GM23248 (cell line): ENCODE data around the gene CAMK4.

Experiments used
- EZH2 ChIP-seq: fragments of 200-600 bp; sonication (generic); IDR thresholded peaks from 2 replicates; pipeline ENCODE4 v1.6.1; 2018; ENCODE audit warnings: antibody characterized with exemption, mild to moderate bottlenecking; ENCODE audit not compliant: insufficient read depth, poor library complexity, severe bottlenecking
- EZH2phosphoT487 ChIP-seq: fragments of 200-600 bp; sonication (generic); IDR thresholded peaks from 2 replicates; pipeline ENCODE4 v1.6.1; 2018; ENCODE audit warnings: antibody characterized with exemption, moderate library complexity, mild to moderate bottlenecking, low read depth; ENCODE audit not compliant: insufficient read depth

DNA sequence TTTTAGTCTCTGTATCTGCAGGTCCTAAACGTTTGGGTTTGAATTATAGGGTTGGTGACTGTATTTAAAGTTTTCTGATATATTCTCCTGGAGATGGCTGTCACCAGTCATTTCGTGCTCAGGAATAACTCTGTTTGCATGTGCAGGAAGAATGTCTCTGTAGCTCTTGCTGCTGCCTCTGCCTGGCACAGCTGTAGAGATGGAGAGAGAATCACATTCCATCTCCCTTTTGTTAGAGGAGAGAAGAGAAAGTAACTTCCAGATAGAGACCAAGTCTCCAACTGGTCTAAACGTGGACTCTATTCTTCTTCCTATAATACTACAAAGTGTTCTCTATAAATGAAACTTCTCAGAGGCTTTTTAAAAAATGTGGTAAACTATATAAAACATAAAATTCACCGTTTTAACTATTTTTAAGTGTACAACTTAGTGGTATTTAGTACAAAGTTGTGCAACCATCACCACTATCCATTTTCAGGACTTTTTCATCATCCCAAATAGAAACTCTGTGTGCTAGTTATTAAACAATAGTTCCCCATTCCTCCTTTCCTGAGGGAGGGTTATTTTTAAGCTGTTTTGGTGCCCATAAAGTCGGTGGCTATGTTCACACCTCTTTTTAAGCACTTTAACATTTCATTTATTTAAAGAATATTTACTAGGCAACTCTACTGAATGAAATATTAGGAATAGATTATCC lies 308.9 kb downstream of the CAMK4 start:
- TF ChIP-seq EZH2 (no peak), EZH2phosphoT487 (no peak)
